HTERT RPE-1 (cell line): Measurements from ENCODE around the gene OR5AK2.
"Not testable (repeated sequence)": the region's sequence is repeated elsewhere in the genome, so short reads cannot be mapped to it uniquely, and the experiment has no call there.

ENCODE experiments used
- in situ Hi-C: fragments of 300-500 bp; cut with MboI; formaldehyde crosslinking; loops from 4 replicates; pipeline ENCODE4 v1.14.3; 2020; ENCODE audit warnings: low sequenced_read_pairs

OR5AK2 gene

GRCh38 chr11:56988614-56989013 lies at the start of gene OR5AK2:
TSS of gene OR5AK2 (plus strand) at chr11:56988914. CDS start at chr11:56988914, 0 bp downstream.
- in situ Hi-C loops: no loop called here

GRCh38 chr11:56945526-56945925 lies 43.2 kb upstream of the OR5AK2 start:
- in situ Hi-C loops: not testable (repeated sequence)

- in situ Hi-C loops: no loop called here
Measured at GRCh38 chr11:56948991-56949515, 39.7 kb upstream of the OR5AK2 start.

GRCh38 chr11:56950510-56950909 lies 38.2 kb upstream of the OR5AK2 start:
- in situ Hi-C loops: no loop called here

- in situ Hi-C loops: not testable (repeated sequence)
Measured at GRCh38 chr11:56953907-56954306, 34.8 kb upstream of the OR5AK2 start.

GRCh38 chr11:56961609-56962008 lies 27.1 kb upstream of the OR5AK2 start:
- in situ Hi-C loops: no loop called here

- in situ Hi-C loops: no loop called here
Measured at GRCh38 chr11:56967726-56968125, 21.0 kb upstream of the OR5AK2 start.

- in situ Hi-C loops: no loop called here
Measured at GRCh38 chr11:56968524-56968923, 20.2 kb upstream of the OR5AK2 start.

- in situ Hi-C loops: no loop called here
Measured at GRCh38 chr11:56977314-56977713, 11.4 kb upstream of the OR5AK2 start.

- in situ Hi-C loops: no loop called here
Measured at GRCh38 chr11:56990702-56991101, 2.0 kb downstream of the OR5AK2 start.

- in situ Hi-C loops: no loop called here
Measured at GRCh38 chr11:56994532-56994931, 5.8 kb downstream of the OR5AK2 start.

GRCh38 chr11:57001674-57002401 lies 13.1 kb downstream of the OR5AK2 start:
- in situ Hi-C loops: no loop called here

GRCh38 chr11:57008373-57008772 lies 19.7 kb downstream of the OR5AK2 start:
- in situ Hi-C loops: no loop called here

GRCh38 chr11:57015679-57016078 lies 27.0 kb downstream of the OR5AK2 start:
- in situ Hi-C loops: no loop called here

GRCh38 chr11:57031556-57031955 lies 42.8 kb downstream of the OR5AK2 start:
- in situ Hi-C loops: no loop called here
